ENCODE results near the gene PDC.

DNA sequence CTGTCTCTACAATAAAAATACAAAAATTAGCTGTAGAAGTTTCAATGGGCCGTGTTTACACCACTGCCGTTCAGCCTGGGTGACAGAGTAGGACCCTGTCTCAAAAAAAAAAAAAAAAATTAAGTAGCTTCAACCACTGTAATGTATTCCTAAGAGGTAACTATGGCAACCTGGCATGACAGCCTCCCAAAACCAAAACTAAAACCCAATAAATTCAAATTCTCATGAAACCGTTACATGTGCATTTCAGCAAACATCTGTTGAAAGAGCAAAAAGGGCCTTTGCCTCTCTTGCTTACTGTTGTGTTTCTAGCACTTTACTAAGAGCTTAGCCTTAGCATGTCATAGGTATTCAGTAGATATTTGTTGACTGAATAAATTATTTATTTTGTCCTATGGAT is 51.8 kb downstream of the PDC start:
- TF ChIP-seq, protein P1, sequence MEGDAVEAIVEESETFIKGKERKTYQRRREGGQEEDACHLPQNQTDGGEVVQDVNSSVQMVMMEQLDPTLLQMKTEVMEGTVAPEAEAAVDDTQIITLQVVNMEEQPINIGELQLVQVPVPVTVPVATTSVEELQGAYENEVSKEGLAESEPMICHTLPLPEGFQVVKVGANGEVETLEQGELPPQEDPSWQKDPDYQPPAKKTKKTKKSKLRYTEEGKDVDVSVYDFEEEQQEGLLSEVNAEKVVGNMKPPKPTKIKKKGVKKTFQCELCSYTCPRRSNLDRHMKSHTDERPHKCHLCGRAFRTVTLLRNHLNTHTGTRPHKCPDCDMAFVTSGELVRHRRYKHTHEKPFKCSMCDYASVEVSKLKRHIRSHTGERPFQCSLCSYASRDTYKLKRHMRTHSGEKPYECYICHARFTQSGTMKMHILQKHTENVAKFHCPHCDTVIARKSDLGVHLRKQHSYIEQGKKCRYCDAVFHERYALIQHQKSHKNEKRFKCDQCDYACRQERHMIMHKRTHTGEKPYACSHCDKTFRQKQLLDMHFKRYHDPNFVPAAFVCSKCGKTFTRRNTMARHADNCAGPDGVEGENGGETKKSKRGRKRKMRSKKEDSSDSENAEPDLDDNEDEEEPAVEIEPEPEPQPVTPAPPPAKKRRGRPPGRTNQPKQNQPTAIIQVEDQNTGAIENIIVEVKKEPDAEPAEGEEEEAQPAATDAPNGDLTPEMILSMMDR (IDR thresholded peaks at IDR 0.05): no peak
- no peak for TF ChIP-seq POLR2A (IDR thresholded peaks at IDR 0.05)
